Raji (cell line): Measurements from ENCODE around the gene MYO1H.

ENCODE experiments used
- POLR2A ChIP-seq: IDR thresholded peaks from 2 replicates; pipeline ENCODE4 v1.6.1; 2011; ENCODE audit warnings: low read depth, low read length, control low read depth; ENCODE audit not compliant: insufficient read depth

The MYO1H gene

GRCh38 chr12:109382031-109382430 lies 34.3 kb downstream of the MYO1H start:
- no peak for TF ChIP-seq POLR2A

- no peak for TF ChIP-seq POLR2A
Measured at GRCh38 chr12:109383240-109383639, 35.5 kb downstream of the MYO1H start.

- no peak for TF ChIP-seq POLR2A
Measured at GRCh38 chr12:109385339-109386058, 37.8 kb downstream of the MYO1H start.

DNA sequence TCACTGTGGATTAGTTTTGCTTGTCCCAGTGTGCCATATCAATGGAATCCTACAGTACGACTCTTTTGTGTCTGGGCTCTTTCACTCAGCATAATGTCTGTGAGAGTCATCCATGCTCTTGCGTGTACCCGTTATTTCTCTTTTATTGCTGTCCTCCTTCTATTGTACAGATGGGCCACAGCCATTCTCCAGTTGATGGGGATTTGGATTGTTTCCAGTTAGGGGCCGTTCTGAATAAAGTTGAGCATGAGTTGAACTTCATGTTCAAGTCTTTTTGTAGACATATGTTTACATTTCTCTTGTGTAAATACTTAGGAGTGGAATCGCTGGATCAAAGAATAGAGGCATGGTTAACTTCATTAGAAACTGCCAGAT lies 38.3 kb downstream of the MYO1H start:
- no peak for TF ChIP-seq POLR2A

- TF ChIP-seq POLR2A = no peak
Measured at GRCh38 chr12:109387425-109388166, 39.9 kb downstream of the MYO1H start.

DNA sequence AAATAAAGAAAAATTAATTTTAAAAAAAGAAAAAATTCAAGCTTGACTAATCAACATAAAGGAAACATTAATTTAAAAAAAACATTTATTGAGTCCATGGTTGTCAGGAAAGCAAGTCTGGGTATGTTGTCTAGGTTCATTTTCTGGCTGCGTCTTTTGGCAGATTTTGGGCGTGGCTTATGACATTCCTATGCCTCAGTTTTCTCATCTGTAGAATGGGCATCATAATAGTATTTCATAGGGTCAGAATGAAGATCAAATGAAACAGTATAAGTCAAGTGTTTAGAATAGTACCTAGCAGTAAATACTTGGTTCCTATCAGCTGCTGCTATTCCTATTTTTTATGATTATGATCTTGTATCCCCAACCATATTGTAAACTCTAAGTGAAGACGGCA lies 40.5 kb downstream of the MYO1H start:
- no peak for TF ChIP-seq POLR2A

DNA sequence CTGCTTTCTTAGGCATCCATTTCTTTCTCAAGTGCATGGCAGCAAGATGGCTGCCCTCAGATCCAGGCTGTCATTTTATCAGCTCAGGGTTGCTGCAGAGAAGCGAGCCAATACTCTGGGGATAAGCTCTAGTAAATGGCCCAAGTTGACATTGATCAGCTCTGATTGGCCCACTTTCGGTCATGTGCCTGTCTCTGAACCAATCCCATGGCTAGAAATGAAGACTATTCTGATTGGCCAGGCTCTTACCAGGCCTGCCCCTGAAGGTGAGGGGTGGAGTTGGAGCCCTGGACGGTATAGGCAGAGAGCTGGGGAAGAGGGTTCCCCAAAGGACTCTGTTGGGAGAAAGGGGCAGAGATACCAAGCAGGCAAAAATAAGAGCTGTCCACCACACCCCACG lies 41.4 kb downstream of the MYO1H start:
- TF ChIP-seq POLR2A = no peak

GRCh38 chr12:109393437-109394345 lies 46.0 kb downstream of the MYO1H start:
- TF ChIP-seq POLR2A = no peak

GRCh38 chr12:109394891-109395290 lies 47.2 kb downstream of the MYO1H start:
- no peak for TF ChIP-seq POLR2A

GRCh38 chr12:109418848-109419480 lies 71.3 kb downstream of the MYO1H start:
- no peak for TF ChIP-seq POLR2A

DNA sequence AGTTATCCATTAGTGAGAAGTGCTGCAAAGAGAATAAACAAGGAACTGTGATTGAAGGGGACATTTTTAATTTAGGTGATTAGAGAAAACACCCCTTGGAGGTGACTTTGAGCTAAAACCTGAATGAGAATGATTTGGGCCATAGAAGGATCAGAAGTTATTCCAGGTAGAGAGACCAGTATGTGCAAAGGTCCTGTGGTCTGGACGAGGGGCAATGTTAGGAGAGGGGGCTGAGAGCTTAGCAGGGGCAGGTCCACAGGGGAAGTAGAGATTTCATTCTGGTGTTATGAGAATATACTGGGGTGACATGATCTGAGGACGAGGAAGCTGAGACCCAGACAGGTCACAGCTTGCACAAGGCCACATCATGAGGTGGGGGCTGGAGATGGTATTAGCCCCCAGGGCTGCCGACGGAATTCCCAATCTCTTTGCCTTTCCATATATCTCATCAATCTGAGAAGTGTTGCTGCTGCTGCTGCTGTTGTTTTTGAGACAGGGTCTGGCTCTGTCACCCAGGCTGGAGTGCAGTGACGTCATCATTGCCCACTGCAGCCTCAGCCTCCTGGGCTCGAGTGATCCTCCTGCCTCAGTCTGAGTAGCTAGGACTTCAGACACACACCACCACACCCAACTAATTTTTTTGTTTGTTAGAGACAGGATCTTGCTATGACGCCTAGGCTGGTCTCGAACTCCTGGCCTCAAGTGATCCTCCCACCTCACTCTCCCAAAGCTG lies 73.8 kb downstream of the MYO1H start:
- no peak for TF ChIP-seq POLR2A

DNA sequence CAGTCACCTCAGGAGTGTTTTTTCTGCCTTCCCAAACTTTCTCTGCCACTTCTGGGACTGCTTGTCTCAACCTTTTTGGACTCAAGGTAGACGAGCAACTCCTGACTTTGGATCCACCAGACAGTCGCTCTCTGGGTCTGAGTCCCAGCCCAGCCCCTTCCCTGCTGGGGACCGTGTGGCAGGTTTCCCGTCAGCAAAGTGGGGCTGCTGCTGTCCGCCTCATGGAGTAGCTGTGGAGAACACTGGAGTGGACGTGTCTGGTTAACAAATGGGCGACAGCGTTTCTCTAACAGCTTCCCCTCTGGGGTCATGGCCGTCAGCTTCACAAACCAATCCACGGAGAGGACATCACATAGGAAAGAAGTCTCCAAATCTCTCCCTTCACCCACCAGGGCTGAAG lies 74.6 kb downstream of the MYO1H start:
- TF ChIP-seq POLR2A = no peak

GRCh38 chr12:109423392-109423791 lies 75.7 kb downstream of the MYO1H start:
- TF ChIP-seq POLR2A = no peak

- no peak for TF ChIP-seq POLR2A
Measured at GRCh38 chr12:109428037-109428629, 80.4 kb downstream of the MYO1H start.
